Heart left ventricle (tissue), 13 donors: ENCODE results near the gene SMTNL2.

ENCODE experiments used
- CTCF ChIP-seq, 12 donors: fragments of 200-600 bp; sonication (generic) in 4 of 12; IDR thresholded peaks; one replicate each; pipeline versions ENCODE4 v1.5.0 to v1.8.0; 2018 to 2022; ENCODE audit warnings: antibody characterized with exemption in 12 of 12, mild to moderate bottlenecking in 5 of 12
- POLR2A ChIP-seq, 2 donors: fragments of 450-650 bp; IDR thresholded peaks; one replicate each; pipeline ENCODE4 v1.6.1; 2017; ENCODE audit warnings: antibody characterized with exemption in 2 of 2, mild to moderate bottlenecking in 2 of 2, moderate library complexity in 2 of 2
- donor health status: ischemic (EF 13 %, LVEDD 7.1; RV severe dilation, severe dysfunction).
- donor health status: DM: no; HTN: yes; CAD: no.
- donor health status: DM: no; HTN: no; CAD: no.
- donor health status: ischemic (EF 25% LVEDD 6.9; RV normal size, moderate dysfunction).
- donor health status: ischemic (EF 25% LVEDD 5.7; RV mildly dilated, moderate dysfunction).
- donor health status: ischemic (EF 35%, LVEDD 5.7; RV mildly dilated, moderate dysfunction).
- donor health status: nonischemic (EF 11% LVEDD 7.7; RV severe dilation, severe dysfunction).
- donor health status: DM: yes; HTN: yes; CAD: no.
- donor health status: PGD.
- donor health status: ischemic (EF 29% LVEDD 5.4; RV normal size, mild dysfunction).
- donor health status: nonischemic (EF 23%, LVEDD 6.1; RV moderate dilation, normal function).

- no peak for TF ChIP-seq POLR2A (IDR thresholded peaks at IDR 0.05)
- no peak for TF ChIP-seq CTCF (IDR thresholded peaks at IDR 0.05)
Observed at GRCh38 chr17:4555873-4556759, 28.2 kb upstream of the SMTNL2 start.
